Measurements from ENCODE around the gene PARD3.
"Not testable (repeated sequence)": the region's sequence is repeated elsewhere in the genome, so short reads cannot be mapped to it uniquely, and the experiment has no call there.

The PARD3 gene

GRCh38 chr10:34427158-34427910, 387.8 kb downstream of the PARD3 start:
- not testable (repeated sequence) for DNase-seq (ENCODE audit: low read depth in 2 of 2)

- DNase-seq (ENCODE audit: low read depth in 2 of 2) = not testable (repeated sequence)
Observed at GRCh38 chr10:34426538-34427157, 388.4 kb downstream of the PARD3 start.

DNA sequence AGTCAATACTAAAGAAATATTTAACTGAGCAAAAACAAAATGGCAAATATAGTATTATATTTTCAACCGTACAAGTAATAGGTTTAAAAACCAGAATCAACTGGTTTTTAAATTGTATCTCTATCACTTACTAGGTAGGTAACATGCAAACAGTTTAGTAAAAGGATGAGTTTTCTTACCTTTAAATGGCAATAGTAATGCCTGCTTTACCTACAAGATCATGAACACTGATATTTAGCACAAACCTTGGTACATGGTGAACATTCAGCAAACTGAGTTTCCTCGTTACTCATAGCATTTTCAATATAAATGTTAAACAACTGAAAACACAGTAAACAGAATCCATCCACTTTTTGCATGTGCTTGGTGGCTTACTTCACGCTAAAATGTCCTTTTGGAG, 389.1 kb downstream of the PARD3 start:
- DNase-seq (ENCODE audit: low read depth in 2 of 2) = no peak

- no peak for DNase-seq (ENCODE audit: low read depth in 2 of 2)
Observed at GRCh38 chr10:34423673-34424625, 391.1 kb downstream of the PARD3 start.

GRCh38 chr10:34420795-34421194, 394.3 kb downstream of the PARD3 start:
- no peak for DNase-seq (ENCODE audit: low read depth in 2 of 2)

GRCh38 chr10:34420273-34420672, 394.8 kb downstream of the PARD3 start:
- no peak for DNase-seq (ENCODE audit: low read depth in 2 of 2)

- no peak for DNase-seq (ENCODE audit: low read depth in 2 of 2)
Observed at GRCh38 chr10:34415039-34415438, 400.1 kb downstream of the PARD3 start.

- no peak for DNase-seq (ENCODE audit: low read depth in 2 of 2)
Observed at GRCh38 chr10:34413756-34414587, 401.1 kb downstream of the PARD3 start.

- no peak for DNase-seq (ENCODE audit: low read depth in 2 of 2)
Observed at GRCh38 chr10:34413214-34413613, 401.9 kb downstream of the PARD3 start.

GRCh38 chr10:34408956-34409355, 406.1 kb downstream of the PARD3 start:
- DNase-seq (ENCODE audit: low read depth in 2 of 2) = no peak

- no peak for DNase-seq (ENCODE audit: low read depth in 2 of 2)
Observed at GRCh38 chr10:34408381-34408780, 406.7 kb downstream of the PARD3 start.

DNA sequence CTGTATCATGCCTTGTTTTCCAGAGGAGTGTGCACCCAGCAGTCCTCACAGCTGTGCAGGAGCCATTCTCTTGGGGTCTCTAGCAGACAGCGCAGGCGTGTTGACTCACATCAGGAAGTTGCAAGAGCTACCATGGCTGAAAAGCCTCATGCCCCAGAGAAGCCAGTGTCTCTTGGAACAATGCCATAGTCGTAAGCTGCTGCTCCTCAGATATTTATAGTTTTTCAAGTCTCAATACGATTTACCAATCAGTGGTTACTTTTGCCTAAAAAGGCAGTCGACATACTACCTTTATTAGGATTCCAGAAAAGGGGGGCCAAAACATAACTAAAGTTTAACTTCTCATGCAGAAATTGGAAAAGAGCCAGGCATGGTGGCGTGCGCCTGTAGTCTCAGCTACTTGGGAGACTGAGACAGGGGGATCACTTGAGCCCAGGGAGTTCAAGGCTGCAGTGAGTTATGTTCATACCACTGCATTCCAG, 407.7 kb downstream of the PARD3 start:
- DNase-seq (ENCODE audit: low read depth in 2 of 2) = no peak

- no peak for DNase-seq (ENCODE audit: low read depth in 2 of 2)
Observed at GRCh38 chr10:34406463-34407323, 408.4 kb downstream of the PARD3 start.

- DNase-seq (ENCODE audit: low read depth in 2 of 2) = no peak
Observed at GRCh38 chr10:34405611-34406462, 409.3 kb downstream of the PARD3 start.

DNA sequence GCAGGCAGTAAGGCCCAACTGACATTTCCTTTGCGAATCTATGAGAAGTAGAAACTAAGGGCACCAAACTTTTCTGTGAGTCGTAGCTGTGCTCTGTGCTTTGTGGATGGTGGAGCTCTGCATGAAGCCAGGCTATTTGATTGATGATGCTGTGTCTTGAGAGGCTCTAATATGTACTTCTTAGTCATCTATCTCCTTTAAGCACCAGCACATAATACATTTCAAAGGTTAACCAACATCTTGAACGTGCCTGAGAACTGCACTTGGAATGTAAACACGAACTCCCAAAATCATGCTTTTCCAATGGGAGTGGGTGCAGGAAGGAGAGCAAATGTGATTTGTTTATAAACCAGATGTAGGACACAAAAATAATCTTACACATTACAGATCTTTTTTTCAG, 411.6 kb downstream of the PARD3 start:
- DNase-seq (ENCODE audit: low read depth in 2 of 2) = peak; percentile 46 to 48

- no peak for DNase-seq (ENCODE audit: low read depth in 2 of 2)
Observed at GRCh38 chr10:34400075-34400474, 415.0 kb downstream of the PARD3 start.

- no peak for DNase-seq (ENCODE audit: low read depth in 2 of 2)
Observed at GRCh38 chr10:34399013-34399412, 416.1 kb downstream of the PARD3 start.

DNA sequence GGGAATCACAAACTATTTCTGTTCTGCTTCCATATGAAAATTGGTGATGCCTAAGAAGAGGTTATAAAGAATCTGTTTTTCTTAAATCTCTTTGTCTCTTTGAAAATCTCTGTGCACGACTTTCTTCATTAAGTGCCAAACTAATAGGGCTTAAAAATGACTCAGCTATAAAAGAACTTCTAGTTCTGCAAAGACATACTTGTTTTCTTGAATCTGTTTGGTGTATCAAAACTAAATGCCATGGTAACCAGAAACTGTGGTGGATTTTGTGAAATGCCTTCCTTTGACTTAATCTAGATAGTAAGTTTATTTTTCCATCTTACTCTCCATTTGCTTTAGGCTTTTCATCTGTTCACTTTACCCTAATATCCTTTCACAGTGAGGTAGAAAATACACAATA, 417.8 kb downstream of the PARD3 start:
- DNase-seq (ENCODE audit: low read depth in 2 of 2) = no peak

DNA sequence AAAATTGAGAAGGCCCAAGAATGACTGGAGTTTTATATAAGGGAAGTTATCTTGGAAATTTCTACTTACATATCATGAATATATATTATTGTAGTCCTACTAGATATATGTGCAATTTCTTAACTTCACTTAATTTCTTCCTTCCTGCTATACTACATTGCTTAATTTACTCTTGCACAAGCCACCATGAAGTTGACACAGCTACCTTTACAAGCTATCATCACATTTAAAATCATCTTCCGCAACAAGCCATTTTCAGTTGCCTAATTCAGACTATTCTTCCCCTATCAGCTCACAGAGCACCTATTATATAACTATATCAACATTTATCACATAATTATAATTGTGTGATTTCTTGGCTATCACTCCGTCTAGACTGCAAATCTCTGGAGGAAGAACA, 418.4 kb downstream of the PARD3 start:
- DNase-seq (ENCODE audit: low read depth in 2 of 2) = no peak

Measured in fibroblast of skin of left biceps (primary cell).